Ovary (tissue), 3 donors: Measurements from ENCODE around the gene OR2S2.

ENCODE experiments used
- CTCF ChIP-seq, 3 donors: fragments of 450-650 bp in 2 of 3; fragments of 200-600 bp in 1 of 3; IDR thresholded peaks; one replicate each; pipeline versions ENCODE4 v1.5.1 to v1.8.0; 2016 to 2022; ENCODE audit warnings: antibody characterized with exemption in 3 of 3, mild to moderate bottlenecking in 1 of 3
- POLR2A ChIP-seq: fragments of 450-650 bp; IDR thresholded peaks from one replicate; pipeline ENCODE4 v1.6.1; 2017; ENCODE audit warnings: antibody characterized with exemption, mild to moderate bottlenecking, moderate library complexity
- donor health status: DM: no; HTN: no; CAD: no.

- TF ChIP-seq CTCF (IDR thresholded peaks at IDR 0.05) (no peak), POLR2A (no peak)
These were observed 40.4 kb upstream of the OR2S2 start for GRCh38 chr9:35998333-35998732.
